AG08395 (cell line): ENCODE measurements around the gene WDR88.
"Not testable (repeated sequence)": the region's sequence is repeated elsewhere in the genome, so short reads cannot be mapped to it uniquely, and the experiment has no call there.

Source experiments
- DNase-seq: peaks from one replicate; pipeline ENCODE4 v3.0.0; 2012; ENCODE audit warnings: mixed read lengths, low spot score

WDR88 gene

DNA sequence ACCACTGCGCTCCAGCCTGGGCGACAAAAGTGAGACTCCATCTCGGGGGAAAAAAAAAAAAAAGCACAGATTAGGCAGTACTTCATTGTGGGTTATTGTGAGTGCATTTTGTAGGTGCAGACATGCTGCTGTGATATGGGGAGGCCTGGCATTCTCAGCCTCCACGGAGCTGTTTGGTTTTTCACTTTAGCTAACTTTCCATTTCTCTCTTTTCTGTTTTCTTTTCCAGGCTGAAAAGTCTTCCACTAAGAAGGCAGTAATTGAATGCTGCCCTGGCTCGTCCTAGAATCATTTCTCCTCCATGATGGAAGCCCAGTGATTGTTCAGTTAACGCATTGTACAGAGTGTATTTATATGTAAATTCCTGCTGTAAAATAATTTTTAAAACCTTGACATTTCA is 2.0 kb upstream of the WDR88 start:
- no peak for DNase-seq

DNA sequence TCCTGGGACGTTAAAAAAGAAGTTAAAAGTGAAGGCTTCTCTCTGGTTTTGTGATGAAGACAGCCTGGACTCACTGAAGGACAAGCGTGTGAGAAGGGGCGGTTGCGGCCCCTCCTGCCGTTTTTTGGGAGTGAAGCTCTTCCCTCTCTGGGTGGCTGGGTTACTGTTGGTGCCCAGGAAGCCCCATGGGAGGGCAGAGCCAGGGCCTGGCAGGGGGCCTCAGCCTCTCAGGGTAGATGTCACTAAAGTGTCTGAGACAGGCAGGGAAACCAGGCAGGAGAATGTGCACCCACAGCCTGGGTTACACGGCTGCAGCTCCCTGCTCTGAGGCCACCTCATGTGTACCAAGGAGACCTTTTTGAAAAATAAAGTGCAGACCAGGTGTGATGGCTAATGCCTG is 1.5 kb upstream of the WDR88 start:
- no peak for DNase-seq

DNA sequence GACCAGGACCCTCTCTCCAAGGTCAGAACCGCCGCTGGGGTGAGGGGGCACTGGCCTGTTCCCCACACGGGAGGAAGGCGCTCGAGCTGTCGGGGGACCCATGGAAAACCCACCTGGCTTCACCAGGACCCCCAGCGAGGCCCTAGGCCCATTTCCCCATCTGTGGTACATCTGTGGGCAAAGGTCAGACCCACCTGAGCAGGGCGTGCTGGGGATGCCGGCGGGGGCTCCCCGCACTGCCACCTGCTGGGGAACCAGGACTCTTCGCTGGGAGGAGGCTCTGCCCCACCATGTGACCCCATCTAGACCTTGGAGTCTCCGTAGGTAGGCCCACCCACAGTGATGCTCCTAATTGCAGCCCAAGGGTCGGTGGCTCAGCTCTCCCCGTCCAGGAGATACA is 511 bp downstream of the WDR88 start:
- no peak for DNase-seq

DNA sequence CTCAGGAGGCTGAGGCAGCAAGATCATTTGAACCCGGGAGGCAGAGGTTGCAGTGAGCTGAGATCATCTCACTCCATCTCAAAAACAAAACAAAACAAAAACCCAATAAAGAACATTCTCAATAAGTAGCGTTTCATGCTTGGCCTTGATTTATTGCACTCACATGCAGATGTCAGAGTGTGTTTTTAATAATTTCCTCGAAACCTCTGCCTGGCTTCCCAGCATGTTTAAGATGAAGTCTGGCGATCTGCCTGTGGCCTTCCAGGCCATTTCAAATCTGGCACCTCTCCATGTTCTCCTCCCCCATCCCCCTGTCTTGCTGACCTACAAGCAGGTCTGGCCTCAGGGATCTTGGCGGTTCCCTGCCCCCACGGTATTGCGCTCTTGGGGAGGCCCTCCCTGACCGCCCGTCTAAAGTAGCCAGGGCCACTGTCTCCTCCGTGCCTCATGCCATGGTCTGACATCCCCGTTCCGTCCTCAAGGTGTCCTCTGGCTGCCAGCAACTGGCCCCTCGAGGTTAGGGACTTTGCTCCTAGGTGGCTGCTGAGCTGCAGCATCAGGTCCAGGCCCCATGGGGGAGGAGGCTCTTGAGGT is 1.6 kb downstream of the WDR88 start:
- no peak for DNase-seq

DNA sequence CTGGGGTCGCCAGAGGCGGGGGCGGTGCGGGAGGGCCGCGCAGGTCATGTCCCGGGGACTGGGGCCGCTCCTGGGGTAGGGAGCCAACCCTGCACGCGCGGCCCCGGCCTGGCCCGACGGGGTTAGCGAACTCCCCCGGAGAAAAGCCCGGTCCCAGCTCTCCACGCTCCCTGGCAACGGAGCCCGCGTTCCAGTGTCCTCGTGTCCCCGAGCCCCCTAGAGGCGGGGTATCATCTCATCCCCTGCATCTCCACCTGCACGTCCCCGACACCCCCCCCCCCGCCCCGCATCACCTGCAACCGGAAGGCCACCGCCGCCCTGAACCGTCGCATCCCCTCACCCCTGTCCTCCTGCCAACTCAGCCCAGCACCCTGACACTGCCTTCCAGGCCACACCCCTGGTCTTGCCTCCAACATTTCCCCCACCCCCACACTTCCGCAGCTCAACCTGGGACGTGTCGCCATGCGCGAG is 2.7 kb downstream of the WDR88 start:
- DNase-seq, result no peak

DNA sequence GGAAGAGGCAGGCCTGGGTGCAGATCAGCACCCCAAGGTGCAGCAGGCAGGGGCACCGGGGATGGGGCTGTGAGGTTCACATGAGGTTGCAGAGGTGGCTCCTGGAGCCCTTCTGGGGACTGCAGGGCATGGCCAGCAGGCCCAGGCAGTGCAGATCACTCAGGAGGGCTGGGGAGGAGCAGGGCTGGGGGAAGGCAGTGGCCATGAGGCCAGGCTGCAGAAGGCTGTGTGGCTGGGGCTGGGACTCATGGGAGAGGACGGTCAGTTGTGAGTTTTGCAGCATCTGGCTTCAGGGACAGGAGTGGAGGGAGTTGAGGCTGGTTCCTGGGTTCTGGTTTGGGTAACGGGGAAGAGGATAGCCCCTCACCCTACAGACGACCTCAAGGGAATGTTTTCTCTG is 7.3 kb downstream of the WDR88 start:
- no peak for DNase-seq

DNA sequence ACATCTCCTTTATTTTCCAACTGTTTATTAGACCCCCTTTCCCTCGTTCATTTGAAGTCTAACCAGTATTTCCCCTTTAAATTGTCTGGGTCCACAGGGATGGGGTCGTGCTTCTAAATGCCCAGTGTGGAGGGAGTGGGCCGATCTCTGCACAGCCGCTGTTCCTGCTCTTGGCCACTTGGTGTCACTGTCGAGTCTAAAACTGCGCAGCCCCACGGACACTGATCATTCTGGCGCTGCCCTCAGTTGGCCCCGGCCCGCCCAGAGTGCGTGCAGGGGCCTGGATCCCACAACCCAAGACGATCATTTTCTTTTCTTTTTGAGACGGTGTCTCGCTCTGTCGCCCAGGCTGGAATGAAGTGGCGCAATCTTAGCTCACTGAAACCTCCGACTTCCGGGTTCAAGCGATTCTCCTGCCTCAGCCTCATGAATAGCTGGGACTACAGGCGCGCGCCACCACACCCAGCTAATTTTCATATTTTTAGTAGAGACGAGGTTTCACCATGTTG is 12.0 kb downstream of the WDR88 start:
- DNase-seq, result peak; percentile 88

DNA sequence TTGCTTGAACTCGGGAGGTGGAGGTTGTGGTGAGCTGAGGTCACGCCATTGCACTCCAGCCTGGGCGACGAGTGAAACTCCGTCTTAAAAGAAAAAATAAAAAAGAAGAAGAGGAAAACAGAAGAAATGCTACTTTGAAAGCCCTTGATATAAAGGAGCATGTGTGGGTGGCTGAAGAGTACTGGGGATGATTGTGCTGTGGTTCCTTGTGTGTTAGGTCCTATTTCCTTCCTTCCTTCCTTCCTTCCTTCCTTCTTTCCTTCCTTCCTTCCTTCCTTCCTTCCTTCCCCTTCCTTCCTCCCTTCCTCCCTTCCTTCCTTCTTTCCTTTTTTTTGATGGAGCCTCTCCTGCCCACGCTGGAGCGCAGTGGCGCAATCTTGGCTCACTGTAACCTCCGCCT is 14.3 kb downstream of the WDR88 start:
- no peak for DNase-seq

DNA sequence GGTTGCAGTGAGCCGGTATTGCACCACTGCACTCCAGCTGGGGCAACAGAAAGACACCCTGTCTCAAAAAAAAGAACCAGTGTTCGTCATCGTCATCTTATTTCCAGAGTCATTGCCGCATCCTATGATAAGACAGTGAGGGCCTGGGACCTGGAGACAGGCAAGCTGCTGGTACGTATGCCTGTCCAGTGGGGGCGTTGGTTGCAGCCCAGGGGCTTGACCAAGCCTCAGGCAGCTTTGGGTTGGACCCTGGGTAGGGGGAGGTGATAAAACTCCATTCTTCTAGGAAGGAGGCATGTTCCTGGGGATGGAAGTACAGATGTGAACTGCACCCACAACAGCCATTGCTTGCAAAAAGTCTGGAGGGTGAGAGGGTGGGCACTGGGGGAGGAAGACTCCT is 15.6 kb downstream of the WDR88 start:
- no peak for DNase-seq

DNA sequence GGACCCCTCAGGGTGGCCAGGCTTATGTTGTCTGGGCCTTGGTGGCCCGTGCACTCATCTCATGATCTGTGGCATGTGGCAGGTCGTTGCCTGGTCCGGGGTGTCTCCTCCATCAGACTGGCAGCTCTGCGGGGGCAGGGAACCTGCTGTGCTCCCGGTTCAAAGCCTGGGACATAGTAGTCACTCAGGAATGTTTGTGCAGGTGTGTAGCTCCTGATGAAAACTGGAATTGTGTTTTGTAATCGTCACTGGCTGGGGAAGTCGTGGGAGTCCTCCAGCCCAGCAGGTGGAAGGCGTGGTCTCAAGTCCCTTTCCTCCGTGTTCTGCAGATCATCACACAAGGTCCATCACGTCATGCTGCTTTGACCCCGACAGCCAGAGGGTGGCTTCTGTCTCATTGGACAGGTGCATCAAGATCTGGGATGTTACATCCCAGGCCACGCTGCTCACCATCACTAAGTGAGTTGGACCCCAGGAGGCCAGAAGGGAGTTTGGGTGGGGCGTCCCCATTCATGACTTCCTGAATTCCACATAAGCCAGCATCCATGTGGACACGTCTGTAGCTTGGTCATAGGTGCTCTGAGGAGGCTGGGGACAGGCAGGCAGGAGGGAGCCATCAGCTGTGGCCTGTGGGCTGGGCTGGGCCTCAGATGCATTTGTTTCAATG is 19.1 kb downstream of the WDR88 start:
- DNase-seq, result no peak

DNA sequence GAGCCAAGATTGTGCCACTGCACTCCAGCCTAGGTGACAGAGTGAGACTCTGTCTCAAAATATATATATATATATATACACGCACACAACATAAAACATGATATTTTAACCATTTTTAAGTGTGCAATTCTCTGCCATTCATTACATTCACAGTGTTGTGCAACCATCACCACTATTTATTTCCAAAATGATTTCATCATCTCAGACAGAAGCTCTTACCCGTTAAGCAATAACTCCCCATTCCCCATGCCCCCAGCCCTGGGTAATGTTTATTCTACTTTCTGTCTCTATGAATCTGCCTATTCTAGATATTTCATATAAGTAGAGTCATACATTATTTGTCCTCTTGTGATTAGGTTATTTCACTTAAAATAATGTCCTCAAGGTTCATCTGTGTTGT is 20.3 kb downstream of the WDR88 start:
- no peak for DNase-seq

DNA sequence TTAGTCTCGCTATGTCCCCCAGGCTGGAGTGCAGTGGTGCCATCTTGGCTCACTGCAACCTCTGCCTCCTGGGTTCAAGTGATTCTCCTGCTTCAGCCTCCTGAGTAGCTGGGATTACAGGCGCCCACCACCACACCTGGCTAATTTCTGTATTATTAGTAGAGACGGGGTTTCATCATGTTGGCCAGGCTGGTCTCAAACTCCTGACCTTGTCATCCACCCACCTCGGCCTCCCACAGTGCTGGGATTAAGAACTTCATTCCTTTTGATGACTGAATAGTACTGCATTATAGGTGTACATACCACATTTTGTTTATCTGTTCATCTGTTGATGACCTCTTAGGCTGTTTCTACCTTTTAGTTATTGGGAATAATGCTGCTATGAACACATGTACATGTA is 20.7 kb downstream of the WDR88 start:
- not testable (repeated sequence) for DNase-seq

DNA sequence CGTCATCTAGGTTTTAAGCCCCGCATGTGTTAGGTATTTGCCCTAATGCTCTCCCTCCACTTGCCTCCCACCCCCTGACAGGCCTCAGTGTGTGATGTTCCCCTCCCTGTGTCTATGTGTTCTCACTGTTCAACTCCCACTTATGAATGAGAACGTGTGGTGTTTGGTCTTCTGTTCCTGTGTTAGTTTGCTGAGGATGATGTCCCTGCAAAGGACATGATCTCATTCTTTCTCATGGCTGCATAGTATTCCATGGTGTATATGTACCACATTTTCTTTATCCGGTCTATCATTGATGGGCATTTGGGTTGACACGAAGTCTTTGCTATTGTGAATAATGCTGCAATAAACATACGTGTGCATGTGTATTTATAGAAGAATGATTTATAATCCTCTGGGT is 22.4 kb downstream of the WDR88 start:
- not testable (repeated sequence) for DNase-seq

DNA sequence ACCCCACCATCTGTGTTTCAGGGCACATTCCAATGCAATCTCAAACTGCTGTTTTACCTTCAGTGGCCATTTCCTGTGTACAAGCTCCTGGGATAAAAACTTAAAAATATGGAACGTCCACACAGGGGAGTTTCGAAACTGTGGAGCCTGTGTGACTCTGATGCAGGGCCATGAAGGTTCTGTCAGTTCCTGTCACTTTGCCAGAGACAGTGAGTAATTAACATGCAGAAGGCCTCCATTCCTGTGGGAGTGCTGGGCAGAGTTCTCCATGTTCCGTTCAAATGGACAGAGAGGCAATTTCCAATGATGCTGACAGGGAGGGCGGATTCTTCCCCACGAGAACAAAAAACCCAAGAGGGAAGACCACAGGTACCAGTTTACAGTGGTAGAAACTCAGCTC is 24.4 kb downstream of the WDR88 start:
- peak; percentile 35 for DNase-seq

DNA sequence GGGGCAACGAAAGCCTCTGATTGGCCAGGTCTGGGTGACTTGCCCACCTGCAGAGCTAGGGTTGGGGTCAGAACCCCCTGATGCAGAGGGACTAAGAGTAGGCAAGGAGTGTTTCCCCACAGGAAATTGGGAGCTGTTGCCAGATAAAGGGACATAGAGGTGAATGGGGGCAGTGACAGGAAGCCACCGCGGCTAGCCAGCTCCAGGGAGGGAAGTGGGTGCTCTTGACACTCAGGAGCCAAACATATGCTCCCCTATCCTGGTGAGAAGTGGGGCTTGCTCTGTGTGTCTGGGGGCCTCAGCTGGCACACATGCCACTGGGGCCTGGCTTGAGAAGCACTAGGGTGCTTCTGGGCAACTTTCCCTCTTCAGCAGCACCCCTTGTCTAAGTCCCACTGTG is 26.0 kb downstream of the WDR88 start:
- no peak for DNase-seq

DNA sequence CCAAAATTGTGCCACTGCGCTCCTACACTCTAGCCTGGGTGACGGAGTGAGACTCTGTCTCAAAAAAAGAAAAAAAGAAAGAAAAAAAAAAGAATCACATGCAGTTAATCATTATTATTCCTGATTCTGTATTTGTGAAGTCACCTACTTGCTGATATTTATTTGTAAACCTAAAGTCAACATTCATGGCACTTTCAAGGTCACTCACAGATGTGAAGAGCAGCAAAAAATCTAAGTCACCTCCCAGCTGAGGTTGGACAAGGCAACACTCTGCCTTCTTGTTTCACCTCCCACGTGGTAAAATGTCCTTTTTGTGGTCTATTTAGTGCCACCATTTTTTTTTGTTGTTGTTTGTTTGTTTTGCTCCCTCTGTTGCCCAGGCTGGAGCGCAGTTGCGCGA is 26.5 kb downstream of the WDR88 start:
- no peak for DNase-seq

DNA sequence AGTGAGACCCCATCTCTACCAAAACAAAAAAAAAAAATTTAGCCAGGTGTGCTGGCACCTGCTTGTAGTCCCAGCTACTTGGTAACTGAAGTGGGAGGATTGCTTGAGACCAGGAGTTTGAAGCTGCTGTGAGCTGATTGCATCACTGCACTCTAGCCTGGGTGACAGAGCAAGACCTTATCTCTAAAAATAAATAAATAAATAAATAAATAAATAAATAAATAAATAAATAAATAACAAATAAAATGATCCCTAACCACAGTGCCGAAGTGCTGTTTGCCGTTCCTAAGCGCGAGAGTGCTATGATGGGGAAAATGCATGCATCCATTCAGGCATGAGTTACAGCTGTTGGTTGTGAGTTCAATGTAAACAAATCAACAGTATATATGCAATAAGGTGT is 27.2 kb downstream of the WDR88 start:
- DNase-seq, result no peak

DNA sequence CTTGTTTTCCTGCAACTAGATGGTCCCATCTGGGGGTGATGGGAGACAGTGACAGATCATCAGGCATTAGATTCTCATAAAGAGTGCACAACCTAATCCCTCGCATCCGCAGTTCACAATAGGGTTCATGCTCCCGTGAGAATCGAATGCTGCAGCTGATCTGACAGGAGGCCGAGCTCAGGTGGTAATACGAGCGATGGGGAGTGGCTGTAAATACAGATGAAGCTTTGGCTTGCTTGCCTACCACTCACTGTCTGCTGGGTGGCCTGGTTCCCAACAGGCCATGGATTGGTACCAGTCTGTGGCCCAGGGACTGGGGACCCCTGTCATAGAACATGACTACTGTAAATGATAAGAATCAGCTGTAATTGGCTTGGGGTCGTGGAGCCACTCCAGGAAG is 28.0 kb downstream of the WDR88 start:
- DNase-seq, result no peak

DNA sequence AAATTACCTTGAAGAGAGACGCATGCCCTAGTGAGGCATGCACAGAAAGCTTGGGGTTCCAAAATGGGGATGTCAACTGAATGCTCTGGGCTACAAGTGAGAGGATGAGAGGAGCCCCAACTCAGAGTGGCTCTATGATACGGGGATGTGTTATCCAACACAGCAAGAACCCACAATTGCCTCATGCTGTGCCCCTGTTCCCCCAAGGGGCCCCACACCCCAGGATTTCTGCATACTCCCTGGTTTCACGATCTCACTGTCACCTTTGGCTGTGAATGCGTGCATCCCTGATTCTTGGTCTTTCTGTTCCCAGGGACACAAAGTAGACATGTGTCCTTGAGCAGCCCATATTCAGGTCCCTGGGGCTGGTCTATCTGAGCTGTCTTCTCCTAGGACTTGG is 29.3 kb downstream of the WDR88 start:
- no peak for DNase-seq

DNA sequence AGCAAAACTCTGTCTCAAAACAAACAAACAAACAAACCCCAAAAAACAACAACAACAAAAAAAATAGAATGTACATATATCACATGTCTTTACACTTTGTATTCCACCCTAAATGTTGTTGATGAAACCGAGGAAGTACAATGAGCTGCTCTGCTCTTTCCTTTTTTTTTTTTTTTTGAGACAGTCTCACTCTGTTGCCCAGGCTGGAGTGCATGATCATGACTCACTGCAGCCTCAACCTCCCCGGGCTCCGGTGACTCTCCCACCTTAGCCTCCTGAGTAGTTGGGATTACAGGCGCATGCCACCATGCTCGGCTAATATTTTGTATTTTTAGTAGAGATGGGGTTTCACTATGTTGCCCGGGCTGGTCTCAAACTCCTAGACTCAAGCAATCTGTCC is 31.6 kb downstream of the WDR88 start:
- DNase-seq, result no peak

DNA sequence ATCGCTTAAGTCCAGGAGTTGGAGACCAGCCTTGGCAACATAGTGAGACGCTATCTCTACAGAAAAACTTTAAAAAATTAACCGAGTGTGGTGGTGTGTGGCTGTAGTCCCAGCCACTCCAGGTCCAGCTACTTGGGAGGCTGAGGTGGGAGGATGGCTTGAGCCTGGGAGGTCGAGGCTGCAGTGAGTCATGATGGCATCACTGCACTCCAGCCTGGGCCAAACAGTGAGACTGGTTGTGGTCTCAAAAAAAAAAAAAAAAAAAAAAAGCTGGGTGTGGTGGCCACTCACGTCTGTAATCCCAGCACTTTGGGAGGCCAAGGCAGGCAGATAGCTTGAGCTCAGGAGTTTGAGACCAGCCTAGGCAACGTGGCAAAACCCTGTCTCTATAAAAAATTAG is 34.1 kb downstream of the WDR88 start:
- not testable (repeated sequence) for DNase-seq

DNA sequence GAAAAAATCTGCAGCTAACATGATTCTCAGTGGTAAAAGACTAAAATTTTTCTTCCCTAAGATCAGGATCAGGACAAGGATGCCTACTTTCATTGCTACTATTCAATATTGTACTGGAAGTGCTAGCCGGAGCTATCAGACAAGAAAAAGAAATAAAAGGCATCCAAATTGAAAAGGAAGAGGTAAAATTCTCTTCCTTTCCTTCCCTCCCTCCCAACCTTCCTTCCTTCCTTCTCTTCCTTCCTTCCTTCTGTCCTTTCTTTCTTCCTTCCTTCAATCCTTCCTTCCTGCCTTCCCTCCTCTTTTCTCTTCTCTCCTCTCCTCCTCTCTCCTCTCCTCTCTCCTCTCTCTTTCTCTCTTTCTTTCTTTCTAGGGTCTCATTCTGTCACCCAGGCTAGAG is 35.5 kb downstream of the WDR88 start:
- no peak for DNase-seq

DNA sequence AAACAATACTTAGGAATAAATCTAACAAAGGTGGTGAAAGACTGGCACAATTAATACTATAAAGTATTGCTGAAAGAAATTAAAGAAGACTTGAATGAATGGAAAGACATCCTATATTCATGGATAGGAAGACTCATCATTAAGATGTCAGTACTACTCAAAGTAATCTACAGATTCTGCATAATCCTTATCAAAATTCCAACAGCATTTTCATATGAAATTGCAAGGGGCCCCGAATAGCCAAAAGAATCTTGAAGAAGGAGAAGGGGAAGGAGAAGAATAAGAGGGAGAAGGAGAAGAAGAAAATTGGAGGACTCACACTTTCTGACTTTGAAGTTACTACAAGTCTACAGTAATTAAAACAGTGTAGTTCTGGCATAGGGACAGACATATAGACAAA is 36.6 kb downstream of the WDR88 start:
- no peak for DNase-seq

DNA sequence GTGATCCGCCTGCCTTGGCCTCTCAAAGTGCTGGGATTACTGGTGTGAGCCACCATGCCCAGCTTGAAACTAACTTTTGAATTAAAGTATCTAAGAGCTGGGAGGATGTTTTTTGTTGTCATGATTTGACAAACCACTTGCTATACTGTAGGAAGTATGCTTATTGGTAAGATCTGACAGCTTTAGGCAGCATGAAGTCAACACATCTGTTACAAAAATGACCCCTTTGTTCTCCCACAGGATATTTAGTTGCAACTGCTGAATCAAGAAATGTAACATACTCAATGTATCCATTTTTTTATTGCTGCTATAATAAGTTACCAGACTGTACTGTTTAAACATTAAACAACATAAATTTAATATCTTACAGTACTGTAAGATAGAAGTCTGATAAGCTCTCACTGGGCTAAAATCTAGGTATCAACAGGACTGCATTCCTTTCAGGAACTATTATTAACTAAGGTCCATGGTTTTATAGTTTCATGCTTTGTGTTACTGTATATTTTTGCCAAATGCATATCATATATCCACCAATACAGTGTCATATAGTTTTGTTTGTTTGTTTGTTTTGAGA is 39.4 kb downstream of the WDR88 start:
- DNase-seq, result no peak
